Transverse colon (tissue), 3 donors: ENCODE data around the gene GJD4.

Experiments
- CTCF ChIP-seq, 5 experiments: fragments of 200-600 bp in 3 of 5; fragments of 450-650 bp in 2 of 5; sonication (generic) in 3 of 5; IDR thresholded peaks; 1 replicate in 2 of 5; 2 replicates in 3 of 5; pipeline ENCODE4 v1.5.1; 2016 to 2017; ENCODE audit warnings: antibody characterized with exemption in 5 of 5, inconsistent platforms in 3 of 5, mild to moderate bottlenecking in 2 of 5, moderate library complexity in 1 of 5
- POLR2A ChIP-seq: fragments of 450-650 bp; IDR thresholded peaks from one replicate; pipeline ENCODE4 v1.6.1; 2016; ENCODE audit warnings: antibody characterized with exemption, mild to moderate bottlenecking, moderate library complexity

- TF ChIP-seq POLR2A: no peak
- TF ChIP-seq CTCF (IDR thresholded peaks at IDR 0.05): no peak
These were observed 36.5 kb downstream of the GJD4 start for GRCh38 chr10:35641676-35642034.
